ENCODE results near the gene CDKAL1. TPM values are rescaled to one million over a fixed set of nuclear protein-coding genes. Genes with fewer than 3 reads are reported as not detected.
A peak's percentile ranks its signal among the peaks of the same experiment; 100 is the strongest.
"Not testable (repeated sequence)": the region's sequence is repeated elsewhere in the genome, so short reads cannot be mapped to it uniquely, and the experiment has no call there.

Gene CDKAL1
- total and polyA plus RNA-seq, 2 donors, result 9.8 to 19.9 TPM

GRCh38 chr6:20575704-20576451 lies 41.6 kb downstream of the CDKAL1 start:
- Histone ChIP-seq H3K4me3 (ENCODE audit: low read length in 2 of 2) (no peak overlapping the region), H3K27me3 (ENCODE audit: control insufficient read depth in 2 of 2, insufficient read depth in 1 of 2, low read length in 1 of 2) (no peaks in the 10 kb centered on the region), H3K36me3 (ENCODE audit: control insufficient read depth in 2 of 2, insufficient read depth in 2 of 2, low read length in 1 of 2) (peaks cover 0 to 6% of the 10 kb centered on the region in 2 donors), H3K9me3 (ENCODE audit: control insufficient read depth in 2 of 2, insufficient read depth in 1 of 2, low read length in 1 of 2) (no peaks in the 10 kb centered on the region), H3K4me1 (ENCODE audit: control insufficient read depth in 2 of 2, insufficient read depth in 2 of 2, low read length in 2 of 2) (peaks cover 3 to 4% of the 10 kb centered on the region in 2 donors), H3K27ac (ENCODE audit: low read depth in 1 of 2, low read length in 1 of 2) (no peak overlapping the region)
- peak in 1 of 9 donors; percentile 38 for DNase-seq (ENCODE audit: low read depth in 6 of 9, low spot score in 9 of 9)
- 65% methylated on average over 4 of the region's 4 CpGs for WGBS

- H3K4me3 ChIP-seq (ENCODE audit: low read length in 2 of 2), result no peak overlapping the region
- 93% methylated on average over 3 of the region's 3 CpGs for WGBS
- H3K27ac ChIP-seq (ENCODE audit: low read depth in 1 of 2, low read length in 1 of 2), result no peak overlapping the region
- H3K27me3 ChIP-seq (ENCODE audit: control insufficient read depth in 2 of 2, insufficient read depth in 1 of 2, low read length in 1 of 2), result no peaks in the 10 kb centered on the region
- DNase-seq (ENCODE audit: low read depth in 6 of 9, low spot score in 9 of 9), result no peak
- H3K4me1 ChIP-seq (ENCODE audit: control insufficient read depth in 2 of 2, insufficient read depth in 2 of 2, low read length in 2 of 2), result peaks cover 3 to 4% of the 10 kb centered on the region in 2 donors
- H3K36me3 ChIP-seq (ENCODE audit: control insufficient read depth in 2 of 2, insufficient read depth in 2 of 2, low read length in 1 of 2), result peaks cover 0 to 6% of the 10 kb centered on the region in 2 donors
- H3K9me3 ChIP-seq (ENCODE audit: control insufficient read depth in 2 of 2, insufficient read depth in 1 of 2, low read length in 1 of 2), result no peaks in the 10 kb centered on the region
Measured at GRCh38 chr6:20577173-20577688, 43.0 kb downstream of the CDKAL1 start.

GRCh38 chr6:20581070-20581469 lies 46.8 kb downstream of the CDKAL1 start:
- WGBS, result 99% methylated on average over 1 of the region's 1 CpG
- H3K36me3 ChIP-seq (ENCODE audit: control insufficient read depth in 2 of 2, insufficient read depth in 2 of 2, low read length in 1 of 2), result peaks cover 0 to 6% of the 10 kb centered on the region in 2 donors
- peaks cover 0 to 7% of the 10 kb centered on the region in 2 donors for H3K4me1 ChIP-seq (ENCODE audit: control insufficient read depth in 2 of 2, insufficient read depth in 2 of 2, low read length in 2 of 2)
- no peaks in the 10 kb centered on the region for H3K9me3 ChIP-seq (ENCODE audit: control insufficient read depth in 2 of 2, insufficient read depth in 1 of 2, low read length in 1 of 2)
- H3K4me3 ChIP-seq (ENCODE audit: low read length in 2 of 2), result no peak overlapping the region
- no peak for DNase-seq (ENCODE audit: low read depth in 6 of 9, low spot score in 9 of 9)
- H3K27ac ChIP-seq (ENCODE audit: low read depth in 1 of 2, low read length in 1 of 2), result no peak overlapping the region
- no peaks in the 10 kb centered on the region for H3K27me3 ChIP-seq (ENCODE audit: control insufficient read depth in 2 of 2, insufficient read depth in 1 of 2, low read length in 1 of 2)

- Histone ChIP-seq H3K4me1 (ENCODE audit: control insufficient read depth in 2 of 2, insufficient read depth in 2 of 2, low read length in 2 of 2) (peaks cover 0 to 3% of the 10 kb centered on the region in 2 donors), H3K4me3 (ENCODE audit: low read length in 2 of 2) (no peak overlapping the region), H3K9me3 (ENCODE audit: control insufficient read depth in 2 of 2, insufficient read depth in 1 of 2, low read length in 1 of 2) (no peaks in the 10 kb centered on the region), H3K36me3 (ENCODE audit: control insufficient read depth in 2 of 2, insufficient read depth in 2 of 2, low read length in 1 of 2) (peaks cover 0 to 3% of the 10 kb centered on the region in 2 donors), H3K27me3 (ENCODE audit: control insufficient read depth in 2 of 2, insufficient read depth in 1 of 2, low read length in 1 of 2) (no peaks in the 10 kb centered on the region), H3K27ac (ENCODE audit: low read depth in 1 of 2, low read length in 1 of 2) (no peak overlapping the region)
- WGBS, result 94% methylated on average over 4 of the region's 4 CpGs
- no peak for DNase-seq (ENCODE audit: low read depth in 6 of 9, low spot score in 9 of 9)
Measured at GRCh38 chr6:20582586-20583443, 48.6 kb downstream of the CDKAL1 start.

GRCh38 chr6:20583444-20583800 lies 49.2 kb downstream of the CDKAL1 start:
- 64% methylated on average over 3 of the region's 3 CpGs for WGBS
- DNase-seq (ENCODE audit: low read depth in 6 of 9, low spot score in 9 of 9), result no peak
- Histone ChIP-seq H3K9me3 (ENCODE audit: control insufficient read depth in 2 of 2, insufficient read depth in 1 of 2, low read length in 1 of 2) (no peaks in the 10 kb centered on the region), H3K36me3 (ENCODE audit: control insufficient read depth in 2 of 2, insufficient read depth in 2 of 2, low read length in 1 of 2) (peaks cover 0 to 3% of the 10 kb centered on the region in 2 donors), H3K4me1 (ENCODE audit: control insufficient read depth in 2 of 2, insufficient read depth in 2 of 2, low read length in 2 of 2) (peaks cover 0 to 3% of the 10 kb centered on the region in 2 donors), H3K27me3 (ENCODE audit: control insufficient read depth in 2 of 2, insufficient read depth in 1 of 2, low read length in 1 of 2) (no peaks in the 10 kb centered on the region), H3K4me3 (ENCODE audit: low read length in 2 of 2) (no peak overlapping the region), H3K27ac (ENCODE audit: low read depth in 1 of 2, low read length in 1 of 2) (no peak overlapping the region)

- no peaks in the 10 kb centered on the region for H3K27me3 ChIP-seq (ENCODE audit: control insufficient read depth in 2 of 2, insufficient read depth in 1 of 2, low read length in 1 of 2)
- 78% methylated on average over 2 of the region's 2 CpGs for WGBS
- no peaks in the 10 kb centered on the region for H3K9me3 ChIP-seq (ENCODE audit: control insufficient read depth in 2 of 2, insufficient read depth in 1 of 2, low read length in 1 of 2)
- no peak for DNase-seq (ENCODE audit: low read depth in 6 of 9, low spot score in 9 of 9)
- peaks cover 0 to 3% of the 10 kb centered on the region in 2 donors for H3K36me3 ChIP-seq (ENCODE audit: control insufficient read depth in 2 of 2, insufficient read depth in 2 of 2, low read length in 1 of 2)
- peaks cover 0 to 3% of the 10 kb centered on the region in 2 donors for H3K4me1 ChIP-seq (ENCODE audit: control insufficient read depth in 2 of 2, insufficient read depth in 2 of 2, low read length in 2 of 2)
- H3K27ac ChIP-seq (ENCODE audit: low read depth in 1 of 2, low read length in 1 of 2), result no peak overlapping the region
- H3K4me3 ChIP-seq (ENCODE audit: low read length in 2 of 2), result no peak overlapping the region
Measured at GRCh38 chr6:20584100-20584731, 50.0 kb downstream of the CDKAL1 start.

GRCh38 chr6:20589266-20589665 lies 55.0 kb downstream of the CDKAL1 start:
- peak in 4 of 9 donors; percentile 37 to 73 (median 39) for DNase-seq (ENCODE audit: low read depth in 6 of 9, low spot score in 9 of 9)

GRCh38 chr6:20590476-20590875 lies 56.2 kb downstream of the CDKAL1 start:
- H3K4me1 ChIP-seq (ENCODE audit: control insufficient read depth in 2 of 2, insufficient read depth in 2 of 2, low read length in 2 of 2); H3K4me3 ChIP-seq (ENCODE audit: low read length in 2 of 2); H3K36me3 ChIP-seq (ENCODE audit: control insufficient read depth in 2 of 2, insufficient read depth in 2 of 2, low read length in 1 of 2); DNase-seq (ENCODE audit: low read depth in 6 of 9, low spot score in 9 of 9); H3K27me3 ChIP-seq (ENCODE audit: control insufficient read depth in 2 of 2, insufficient read depth in 1 of 2, low read length in 1 of 2); H3K9me3 ChIP-seq (ENCODE audit: control insufficient read depth in 2 of 2, insufficient read depth in 1 of 2, low read length in 1 of 2); H3K27ac ChIP-seq (ENCODE audit: low read depth in 1 of 2, low read length in 1 of 2): not testable (repeated sequence)
- 96% methylated on average over 3 of the region's 3 CpGs for WGBS

More at GRCh38 chr6:20589266-20589665, 55.0 kb downstream of the CDKAL1 start:
- no peaks in the 10 kb centered on the region for H3K36me3 ChIP-seq (ENCODE audit: control insufficient read depth in 2 of 2, insufficient read depth in 2 of 2, low read length in 1 of 2)
- 39% methylated on average over 5 of the region's 5 CpGs for WGBS
- H3K9me3 ChIP-seq (ENCODE audit: control insufficient read depth in 2 of 2, insufficient read depth in 1 of 2, low read length in 1 of 2), result no peaks in the 10 kb centered on the region
- H3K27me3 ChIP-seq (ENCODE audit: control insufficient read depth in 2 of 2, insufficient read depth in 1 of 2, low read length in 1 of 2), result no peaks in the 10 kb centered on the region
- H3K4me1 ChIP-seq (ENCODE audit: control insufficient read depth in 2 of 2, insufficient read depth in 2 of 2, low read length in 2 of 2), result peaks cover 0 to 1% of the 10 kb centered on the region in 2 donors
- no peak overlapping the region for H3K4me3 ChIP-seq (ENCODE audit: low read length in 2 of 2)
- peak overlapping the region; percentile 52 to 55 for H3K27ac ChIP-seq (ENCODE audit: low read depth in 1 of 2, low read length in 1 of 2)

Data from thymus (tissue), 11 donors.